PC-9 (cell line): ENCODE measurements around the gene SH3D21. TPM values are rescaled to one million over a fixed set of nuclear protein-coding genes. Genes with fewer than 3 reads are reported as not detected.

Source experiments
- BruUV-seq: library from RNA; stranded (reverse); fragments of 400-500 nt; replicated peaks from 2 replicates; lab custom pipeline; 2021; lab: Mats Ljungman, UMichigan
- CTCF ChIA-PET: fragments of 300-600 bp; sonication (Branson Sonifier 250); formaldehyde crosslinking; loops from one replicate; lab custom pipeline; 2022; ENCODE audit warnings: antibody characterized with exemption; lab: Charles Lee
- POLR2A ChIA-PET: fragments of 300-600 bp; sonication (Branson Sonifier 250); formaldehyde crosslinking; loops from one replicate; lab custom pipeline; 2022; ENCODE audit warnings: antibody characterized with exemption; ENCODE audit not compliant: unreplicated experiment; lab: Charles Lee
- DNase-seq, 2 experiments: peaks; one replicate each; pipeline versions ENCODE4 v3.0.0 to v3.0.0-alpha.2; 2015 to 2022; ENCODE audit warnings: mixed read lengths in 1 of 2
- H2AFZ ChIP-seq: fragments of 200-600 bp; sonication (generic); 2 replicates; pipeline ENCODE4 v1.8.1; 2017; ENCODE audit warnings: antibody characterized with exemption
- H3F3A ChIP-seq: fragments of 200-600 bp; sonication (generic); 2 replicates; pipeline ENCODE4 v1.8.1; 2017; ENCODE audit warnings: antibody characterized with exemption, mild to moderate bottlenecking, low read depth; ENCODE audit not compliant: insufficient read depth
- H3K27ac ChIP-seq: fragments of 200-600 bp; sonication (generic); 2 replicates; pipeline ENCODE4 v1.6.1; 2016; ENCODE audit warnings: mixed run types
- H3K27me3 ChIP-seq: fragments of 200-600 bp; sonication (generic); 2 replicates; pipeline ENCODE4 v1.6.1; 2016; ENCODE audit warnings: low read depth, mixed run types; ENCODE audit not compliant: insufficient read depth
- H3K36me3 ChIP-seq: fragments of 200-600 bp; sonication (generic); 2 replicates; pipeline ENCODE4 v1.6.1; 2016; ENCODE audit warnings: low read depth, mixed run types
- H3K4me1 ChIP-seq: fragments of 200-600 bp; sonication (generic); replicated peaks from 2 replicates; pipeline ENCODE4 v1.6.1; 2016; ENCODE audit warnings: mixed run types; ENCODE audit not compliant: insufficient read depth
- H3K4me2 ChIP-seq: fragments of 200-600 bp; sonication (generic); 2 replicates; pipeline ENCODE4 v1.6.1; 2017; ENCODE audit warnings: mixed run types
- H3K4me3 ChIP-seq: fragments of 200-600 bp; sonication (generic); 2 replicates; pipeline ENCODE4 v1.6.1; 2016; ENCODE audit warnings: mixed run types
- H3K79me2 ChIP-seq: fragments of 200-600 bp; sonication (generic); 2 replicates; pipeline ENCODE4 v1.6.1; 2017; ENCODE audit warnings: low read depth, mixed run types
- H3K9me2 ChIP-seq: fragments of 200-600 bp; sonication (generic); 2 replicates; pipeline ENCODE4 v1.8.1; 2017; ENCODE audit warnings: mild to moderate bottlenecking; ENCODE audit not compliant: insufficient read depth
- H3K9me3 ChIP-seq: fragments of 200-600 bp; sonication (generic); 2 replicates; pipeline ENCODE4 v1.8.1; 2016; ENCODE audit warnings: low read depth; ENCODE audit not compliant: insufficient read depth
- H4K20me1 ChIP-seq: fragments of 200-600 bp; sonication (generic); 2 replicates; pipeline ENCODE4 v1.8.1; 2017; ENCODE audit not compliant: insufficient read depth
- CTCF ChIP-seq: fragments of 200-600 bp; sonication (generic); conservative IDR thresholded peaks from 2 replicates; pipeline ENCODE4 v1.6.1; 2017; ENCODE audit warnings: mixed run types, antibody characterized with exemption, mild to moderate bottlenecking, moderate library complexity
- EZH2 ChIP-seq: fragments of 200-600 bp; sonication (generic); IDR thresholded peaks from 2 replicates; pipeline ENCODE4 v1.8.0; 2017; ENCODE audit warnings: antibody characterized with exemption, low read depth
- intact Hi-C: fragments of 100-400 bp; cut with micrococcal nuclease; formaldehyde crosslinking; loops from one replicate; pipeline ENCODE4 v1.10.0; 2022; ENCODE audit not compliant: unreplicated experiment
- total RNA-seq: library from RNA; stranded (reverse); gene quantifications from 2 replicates; pipeline ENCODE4 v1.2.3, GENCODE V29; 2021

The SH3D21 gene
- total RNA-seq, 1 experiment from 2014 or later: 18.3 TPM

DNA sequence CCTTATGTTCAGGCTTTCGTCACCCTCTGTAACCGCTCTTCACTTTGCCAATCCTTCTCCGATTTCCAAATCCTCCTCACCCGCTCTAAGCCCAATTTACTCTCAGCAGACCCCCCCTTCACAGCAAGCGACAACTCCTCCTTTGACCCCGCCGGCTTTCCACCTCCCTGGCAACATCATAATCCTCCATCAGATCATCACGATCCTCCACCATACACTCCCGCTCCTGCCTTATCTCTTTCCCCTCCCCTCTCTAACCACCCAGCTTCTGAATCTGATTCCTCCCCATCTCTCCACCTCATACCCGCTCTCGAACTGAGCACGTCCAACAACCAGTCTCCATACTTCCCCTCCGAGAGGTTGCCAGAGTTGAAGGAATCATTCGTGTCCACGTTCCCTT, 24.8 kb downstream of the SH3D21 start:
- BruUV-seq: no TSS peak
- Histone ChIP-seq H3K27me3 (no peaks in the 10 kb centered on the region), H3K9me3 (no peaks in the 10 kb centered on the region), H3F3A (no peaks in the 10 kb centered on the region), H3K4me3 (no peak overlapping the region), H3K79me2 (no peaks in the 10 kb centered on the region), H3K27ac (no peak overlapping the region), H3K36me3 (no peaks in the 10 kb centered on the region), H3K4me2 (no peak overlapping the region), H2AFZ (no peak overlapping the region), H4K20me1 (no peaks in the 10 kb centered on the region; the same call in 1 of the 2 replicates), H3K4me1 (no peaks in the 10 kb centered on the region), H3K9me2 (no peaks in the 10 kb centered on the region)
- POLR2A ChIA-PET: no interaction called here
- CTCF ChIA-PET: no interaction called here
- no peak for TF ChIP-seq EZH2
- no peak for TF ChIP-seq CTCF
- intact Hi-C loops: no loop called here
- no peak for DNase-seq

DNA sequence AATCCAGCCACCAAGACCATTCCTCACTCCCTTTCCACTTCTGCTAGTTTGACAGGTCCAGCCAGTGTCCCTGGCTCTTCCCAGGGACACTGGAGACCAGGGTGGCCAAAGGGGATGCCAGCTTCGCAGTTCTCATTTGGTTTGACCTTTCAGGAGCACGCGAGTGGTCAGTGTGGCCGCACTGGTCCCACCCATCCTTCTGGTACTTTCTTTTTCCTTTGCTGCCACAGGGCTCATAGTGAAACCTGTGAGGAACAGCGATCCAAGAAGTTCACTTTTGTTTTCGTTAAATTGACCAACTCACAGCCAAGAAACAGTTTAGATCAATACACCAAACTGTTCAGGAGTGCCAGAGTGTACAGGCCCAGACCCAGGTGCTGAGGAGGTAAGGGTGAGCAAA, 31.7 kb downstream of the SH3D21 start:
- DNase-seq: no peak
- no peaks in the 10 kb centered on the region for H3F3A ChIP-seq
- H2AFZ ChIP-seq: no peak overlapping the region
- H4K20me1 ChIP-seq: no peaks in the 10 kb centered on the region
- no peaks in the 10 kb centered on the region; the same call in 1 of the 2 replicates for H3K36me3 ChIP-seq
- intact Hi-C loops: no loop called here
- CTCF ChIA-PET: no interaction called here
- no peaks in the 10 kb centered on the region for H3K27me3 ChIP-seq
- H3K9me3 ChIP-seq: no peaks in the 10 kb centered on the region
- no peaks in the 10 kb centered on the region for H3K4me1 ChIP-seq
- H3K27ac ChIP-seq: no peak overlapping the region
- no peak overlapping the region for H3K4me2 ChIP-seq
- POLR2A ChIA-PET: no interaction called here
- no peaks in the 10 kb centered on the region for H3K79me2 ChIP-seq
- TF ChIP-seq CTCF: no peak
- BruUV-seq: no TSS peak
- no peak overlapping the region for H3K4me3 ChIP-seq
- H3K9me2 ChIP-seq: no peaks in the 10 kb centered on the region

DNA sequence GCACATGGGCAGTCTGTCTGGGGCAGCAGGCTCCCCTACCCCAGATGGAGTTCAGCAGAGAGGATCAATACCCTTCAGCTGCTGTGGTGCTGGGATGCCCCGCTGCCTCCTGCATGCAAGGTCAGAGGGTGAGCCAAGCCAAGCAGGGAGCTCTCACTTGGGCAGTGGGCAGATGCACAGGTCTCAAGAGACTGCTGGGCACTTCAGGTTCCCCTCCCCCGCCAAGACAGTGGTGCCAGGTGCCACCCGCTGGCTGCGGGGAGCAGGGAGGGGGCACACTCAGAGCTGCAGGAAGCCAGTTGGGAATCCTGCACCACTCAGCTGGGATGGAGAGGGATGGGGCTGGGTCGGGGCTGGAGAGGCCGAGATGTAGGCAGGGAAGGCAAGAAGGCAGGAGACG, 33.0 kb downstream of the SH3D21 start:
- H3K9me3 ChIP-seq: no peaks in the 10 kb centered on the region
- peaks cover 13% of the 10 kb centered on the region for H3K4me1 ChIP-seq
- H3K4me3 ChIP-seq: no peak overlapping the region
- intact Hi-C loops: no loop called here
- H3K27me3 ChIP-seq: no peaks in the 10 kb centered on the region
- no peak overlapping the region for H2AFZ ChIP-seq
- peaks cover 13% of the 10 kb centered on the region for H3F3A ChIP-seq
- BruUV-seq: no TSS peak
- no peaks in the 10 kb centered on the region for H3K9me2 ChIP-seq
- peaks cover 5% of the 10 kb centered on the region; the same call in 1 of the 2 replicates for H3K36me3 ChIP-seq
- no peaks in the 10 kb centered on the region for H3K79me2 ChIP-seq
- ChIA-PET CTCF (no interaction called here), POLR2A (no interaction called here)
- no peak overlapping the region for H3K27ac ChIP-seq
- H3K4me2 ChIP-seq: no peak overlapping the region
- H4K20me1 ChIP-seq: no peaks in the 10 kb centered on the region
- DNase-seq: no peak
- TF ChIP-seq EZH2 (no peak), CTCF (no peak)
